MM.1S (cell line): ENCODE results near the gene JMJD7.

ENCODE experiments used
- EZH2 ChIP-seq: fragments of 300-600 bp; sonication (generic); optimal IDR thresholded peaks from 2 replicates; pipeline ENCODE3; 2017; ENCODE audit warnings: low read depth, mild to moderate bottlenecking, antibody characterized with exemption, low read length, mixed read lengths
- TF ChIP-seq, protein P1 (sequence below): fragments of 300-600 bp; sonication (generic); IDR thresholded peaks from 2 replicates; pipeline ENCODE4 v1.5.1; 2016; ENCODE audit warnings: antibody characterized with exemption, low read length, mixed read lengths

DNA sequence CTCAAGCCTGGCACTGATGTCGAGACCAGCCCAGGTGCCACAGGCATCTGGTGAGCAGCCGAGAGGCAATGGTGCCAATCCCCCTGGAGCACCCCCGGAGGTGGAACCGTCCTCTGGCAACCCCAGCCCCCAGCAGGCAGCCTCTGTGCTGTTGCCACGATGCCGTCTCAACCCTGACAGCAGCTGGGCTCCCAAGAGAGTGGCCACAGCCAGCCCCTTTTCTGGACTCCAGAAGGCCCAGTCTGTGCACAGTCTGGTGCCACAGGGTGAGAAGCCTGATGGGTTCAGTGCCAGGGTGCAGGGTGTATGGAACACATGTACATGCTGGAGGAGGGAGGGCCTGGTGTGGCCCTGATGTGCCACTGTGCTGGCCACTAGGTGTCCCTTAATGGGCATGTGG lies 4.9 kb upstream of the JMJD7 start:
- TF ChIP-seq, protein P1, sequence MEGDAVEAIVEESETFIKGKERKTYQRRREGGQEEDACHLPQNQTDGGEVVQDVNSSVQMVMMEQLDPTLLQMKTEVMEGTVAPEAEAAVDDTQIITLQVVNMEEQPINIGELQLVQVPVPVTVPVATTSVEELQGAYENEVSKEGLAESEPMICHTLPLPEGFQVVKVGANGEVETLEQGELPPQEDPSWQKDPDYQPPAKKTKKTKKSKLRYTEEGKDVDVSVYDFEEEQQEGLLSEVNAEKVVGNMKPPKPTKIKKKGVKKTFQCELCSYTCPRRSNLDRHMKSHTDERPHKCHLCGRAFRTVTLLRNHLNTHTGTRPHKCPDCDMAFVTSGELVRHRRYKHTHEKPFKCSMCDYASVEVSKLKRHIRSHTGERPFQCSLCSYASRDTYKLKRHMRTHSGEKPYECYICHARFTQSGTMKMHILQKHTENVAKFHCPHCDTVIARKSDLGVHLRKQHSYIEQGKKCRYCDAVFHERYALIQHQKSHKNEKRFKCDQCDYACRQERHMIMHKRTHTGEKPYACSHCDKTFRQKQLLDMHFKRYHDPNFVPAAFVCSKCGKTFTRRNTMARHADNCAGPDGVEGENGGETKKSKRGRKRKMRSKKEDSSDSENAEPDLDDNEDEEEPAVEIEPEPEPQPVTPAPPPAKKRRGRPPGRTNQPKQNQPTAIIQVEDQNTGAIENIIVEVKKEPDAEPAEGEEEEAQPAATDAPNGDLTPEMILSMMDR: no peak
- TF ChIP-seq EZH2: no peak
